Stimulated activated CD8-positive, alpha-beta memory T cell treated with anti-CD3 and anti-CD28 coated beads, Interleukin-12 subunit alpha, Interleukin-12 subunit beta, amount 100 ng/mL, for 24 hours (primary cell): ENCODE results near the gene CAMSAP1.

Experiments
- DNase-seq: peaks from one replicate; pipeline ENCODE4 v3.0.0-alpha.2; 2020; ENCODE audit errors: extremely low read depth

Gene CAMSAP1

DNA sequence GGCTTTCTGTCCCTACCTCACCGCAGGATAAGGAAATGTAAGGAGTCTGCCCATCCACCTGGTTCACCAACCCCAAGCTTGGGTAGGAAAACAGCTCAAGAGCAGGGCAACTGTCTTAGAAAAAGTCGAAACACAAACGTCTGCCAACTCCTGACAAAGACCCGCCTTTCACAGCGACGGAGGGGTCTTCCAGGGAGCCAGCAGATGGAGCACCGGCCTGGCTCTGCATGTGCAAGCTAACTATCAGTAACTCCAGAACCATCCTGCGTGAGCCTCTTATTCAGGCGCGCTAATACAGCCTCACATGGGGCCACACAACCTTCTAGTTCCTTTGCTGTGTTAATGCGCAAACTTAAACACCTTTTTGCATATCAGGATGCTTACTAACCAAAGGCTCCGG is 26.9 kb downstream of the CAMSAP1 start:
- no peak for DNase-seq

GRCh38 chr9:135879619-135880018 is 27.7 kb downstream of the CAMSAP1 start:
- DNase-seq: no peak

DNA sequence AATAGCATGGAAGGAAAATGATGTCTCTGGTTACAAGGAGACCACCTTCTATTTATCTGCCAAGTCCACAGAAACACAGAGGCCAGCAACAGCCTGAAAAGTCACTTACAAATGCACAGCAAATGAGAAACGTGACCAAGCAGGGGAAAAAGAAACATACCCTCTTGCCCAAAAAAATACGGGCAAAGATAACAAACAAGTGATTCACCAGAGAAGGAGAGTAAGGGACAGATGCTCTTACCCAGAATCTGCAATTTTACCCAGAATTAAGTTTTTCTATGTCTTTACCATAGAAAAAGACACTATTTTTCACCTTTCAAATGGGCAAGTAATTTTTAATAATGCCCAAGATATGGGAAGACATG is 28.1 kb downstream of the CAMSAP1 start:
- DNase-seq: no peak

DNA sequence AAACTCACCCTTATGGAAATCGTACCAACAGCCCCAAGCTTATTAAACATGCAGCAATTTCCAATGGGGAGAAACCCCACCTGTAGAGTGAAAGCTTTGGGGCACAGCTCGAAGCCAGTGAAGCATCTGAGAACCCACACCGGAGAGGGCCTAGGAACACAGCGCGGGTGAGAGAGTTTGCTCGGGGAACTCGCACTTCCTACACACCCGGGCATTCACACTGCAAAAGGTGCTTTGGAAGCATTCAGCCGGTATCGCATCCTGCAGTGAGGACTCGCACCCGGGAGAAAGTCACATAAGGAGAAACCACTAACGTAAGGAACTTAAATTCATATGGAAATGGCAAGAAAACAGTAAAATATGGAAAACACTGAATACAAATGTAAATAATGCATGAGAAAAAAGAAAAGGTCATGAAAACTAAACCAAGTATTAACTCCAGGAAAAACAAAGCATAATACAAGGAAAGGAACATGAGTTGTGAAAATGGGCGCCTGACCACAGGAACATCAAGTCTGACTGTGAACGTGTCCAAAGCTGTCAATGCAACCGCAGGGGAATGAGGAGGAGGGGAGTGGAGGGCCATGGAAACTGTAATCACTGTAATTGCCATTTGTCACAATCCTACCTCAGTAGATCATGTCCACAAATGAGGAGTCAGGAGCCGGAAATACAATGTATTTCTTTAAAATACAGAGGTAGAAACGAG is 28.7 kb downstream of the CAMSAP1 start:
- DNase-seq: no peak

GRCh38 chr9:135877791-135878527 is 29.4 kb downstream of the CAMSAP1 start:
- DNase-seq: no peak

DNA sequence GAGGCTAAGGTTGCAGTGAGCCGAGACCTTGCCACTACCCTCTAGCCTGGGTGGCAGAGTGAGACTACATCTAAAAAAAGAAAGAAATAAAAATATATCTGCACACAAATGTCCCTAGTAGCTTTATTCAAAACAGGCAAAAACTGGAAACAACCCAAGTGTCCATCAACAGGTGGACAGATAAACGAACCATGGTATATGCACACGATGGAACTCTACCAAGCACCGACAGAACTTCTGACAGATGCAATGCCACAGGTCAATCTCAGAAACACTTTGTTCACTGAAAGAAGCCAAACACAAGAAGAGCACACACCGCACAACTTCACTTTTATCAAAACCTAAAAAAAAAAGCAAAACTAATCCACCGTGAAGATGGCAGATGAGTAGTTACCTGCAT is 30.4 kb downstream of the CAMSAP1 start:
- no peak for DNase-seq

- no peak for DNase-seq
Observed at GRCh38 chr9:135874859-135875258, 32.5 kb downstream of the CAMSAP1 start.

DNA sequence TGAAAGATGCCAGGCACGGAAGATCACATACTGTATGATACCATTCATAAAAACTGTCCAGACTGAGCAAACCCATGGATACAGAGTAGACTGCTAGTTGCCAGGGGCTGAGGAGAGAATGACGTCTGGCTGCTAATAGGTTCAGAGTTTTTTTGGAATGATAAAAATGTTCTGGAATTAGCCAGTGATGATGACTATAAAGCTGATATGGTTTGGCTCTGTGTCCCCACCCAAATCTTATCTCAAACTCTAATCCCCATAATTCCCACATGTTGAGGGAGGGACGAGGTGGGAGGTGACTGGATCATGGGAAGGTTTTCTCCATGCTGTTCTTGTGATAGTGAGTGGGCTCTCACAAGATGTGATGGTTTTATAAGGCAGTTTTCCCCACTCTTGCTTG is 37.4 kb downstream of the CAMSAP1 start:
- DNase-seq: no peak

- no peak for DNase-seq
Observed at GRCh38 chr9:135865531-135865930, 41.8 kb downstream of the CAMSAP1 start.

GRCh38 chr9:135864447-135865049 is 42.8 kb downstream of the CAMSAP1 start:
- peak; percentile 21 for DNase-seq

- DNase-seq: no peak
Observed at GRCh38 chr9:135862809-135863208, 44.5 kb downstream of the CAMSAP1 start.

DNA sequence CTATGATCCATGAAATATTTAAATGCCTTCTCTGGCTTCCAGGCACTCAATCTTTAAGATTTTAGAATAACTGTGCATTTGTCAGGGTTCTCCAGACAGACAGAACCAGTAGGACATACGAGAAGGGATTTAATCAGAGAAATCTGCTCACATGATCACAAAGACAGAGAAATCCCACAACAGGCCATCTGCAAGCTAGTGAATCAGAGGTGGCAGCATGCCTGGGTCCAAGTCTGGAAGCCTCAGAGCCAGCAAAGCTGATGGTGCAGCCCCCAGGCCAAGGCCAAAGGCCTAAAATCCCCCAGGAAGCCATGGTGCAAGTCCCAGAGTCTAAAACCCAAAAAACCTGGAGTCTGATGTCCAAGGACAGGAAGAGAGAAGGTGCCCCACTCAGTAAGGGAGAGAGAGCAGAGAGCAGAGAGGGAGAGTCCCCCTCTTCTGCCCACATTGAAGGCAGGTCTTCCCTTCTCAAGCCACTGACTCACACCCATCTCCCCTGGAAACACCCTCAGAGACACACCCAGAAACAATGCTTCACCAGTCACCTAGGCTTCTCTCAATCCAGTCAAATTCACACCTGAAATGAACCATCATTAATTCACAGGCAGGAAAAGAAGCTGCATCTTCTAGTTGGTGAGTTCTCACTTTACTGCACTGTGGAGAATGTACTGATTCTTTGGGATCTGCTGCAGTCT is 48.7 kb downstream of the CAMSAP1 start:
- DNase-seq: no peak

DNA sequence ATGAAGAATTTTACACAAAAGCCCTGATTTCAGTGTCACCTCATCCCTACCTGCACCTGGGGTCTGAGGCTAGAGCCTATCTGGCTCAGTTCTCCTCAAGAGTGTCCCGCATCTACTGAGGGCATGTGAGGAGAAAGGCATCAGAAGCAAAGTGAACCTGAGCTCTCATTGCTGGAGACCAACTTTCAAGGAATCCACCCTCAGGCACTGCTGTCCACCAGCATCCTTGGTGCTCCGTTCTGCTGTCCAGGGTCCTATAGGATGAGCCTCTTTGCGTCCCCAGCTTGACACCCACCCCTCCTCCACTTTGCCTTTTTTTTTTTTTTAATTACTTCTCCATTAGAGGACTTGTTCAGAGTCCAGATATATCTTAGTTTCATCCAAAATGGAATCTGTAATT is 49.5 kb downstream of the CAMSAP1 start:
- no peak for DNase-seq

DNA sequence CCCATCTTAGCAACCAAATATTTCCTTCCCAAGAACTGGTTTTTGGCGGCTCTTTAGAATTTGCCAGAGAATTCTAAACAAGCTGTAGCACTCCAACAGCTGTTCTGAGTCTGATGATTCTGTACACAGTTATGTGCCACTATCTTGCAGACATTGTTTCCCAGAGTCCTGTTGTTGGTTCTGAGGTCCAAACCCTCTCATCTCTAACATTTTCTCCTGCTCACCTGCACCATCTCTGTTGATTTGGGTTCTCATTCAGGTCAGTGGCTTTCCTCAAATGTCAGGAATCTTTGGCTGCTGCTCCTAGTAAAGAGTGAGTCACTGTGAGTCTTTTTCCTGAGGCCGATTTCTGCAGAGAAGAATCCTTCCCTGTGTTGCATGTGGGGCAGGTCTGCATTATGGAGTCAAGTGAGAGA is 50.0 kb downstream of the CAMSAP1 start:
- DNase-seq: no peak

DNA sequence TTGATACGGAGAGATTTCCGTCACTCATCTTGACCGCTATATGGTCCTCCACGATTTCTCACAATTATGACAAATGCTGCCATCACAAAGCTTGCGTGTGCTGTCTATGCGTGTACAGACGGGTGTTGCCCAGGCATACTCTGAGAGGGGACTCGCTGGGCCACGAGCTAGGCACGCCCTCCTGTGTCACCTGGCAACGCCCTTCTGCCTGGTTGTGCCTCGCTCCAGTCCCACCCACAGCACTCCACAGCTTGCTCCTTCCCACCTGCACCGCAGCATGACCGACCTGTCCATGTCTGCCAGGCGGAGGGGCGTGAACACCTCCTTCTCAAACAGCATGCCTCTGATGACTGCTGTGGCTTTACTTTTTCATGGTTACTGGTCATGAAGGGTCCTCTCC is 55.6 kb downstream of the CAMSAP1 start:
- no peak for DNase-seq

DNA sequence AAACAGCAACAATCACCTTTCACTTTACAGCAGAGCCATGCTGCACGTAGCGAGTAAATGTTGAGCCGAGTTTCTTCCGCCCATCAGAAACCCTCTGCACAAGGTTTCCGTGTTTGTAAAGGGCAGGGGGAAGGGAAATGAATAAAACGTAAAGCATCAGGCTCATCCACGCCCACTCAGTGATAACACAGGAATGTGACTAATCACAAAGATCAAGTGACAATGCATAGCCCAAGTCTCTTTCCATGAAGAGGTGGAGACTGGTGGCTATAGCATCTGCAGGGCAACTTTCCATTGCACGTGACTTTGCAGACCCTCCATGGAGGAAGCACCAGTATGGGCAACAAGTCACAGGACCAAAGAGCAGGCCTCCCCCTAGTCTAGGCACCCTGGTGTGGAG is 56.6 kb downstream of the CAMSAP1 start:
- DNase-seq: no peak

GRCh38 chr9:135849181-135849580 is 58.2 kb downstream of the CAMSAP1 start:
- no peak for DNase-seq

DNA sequence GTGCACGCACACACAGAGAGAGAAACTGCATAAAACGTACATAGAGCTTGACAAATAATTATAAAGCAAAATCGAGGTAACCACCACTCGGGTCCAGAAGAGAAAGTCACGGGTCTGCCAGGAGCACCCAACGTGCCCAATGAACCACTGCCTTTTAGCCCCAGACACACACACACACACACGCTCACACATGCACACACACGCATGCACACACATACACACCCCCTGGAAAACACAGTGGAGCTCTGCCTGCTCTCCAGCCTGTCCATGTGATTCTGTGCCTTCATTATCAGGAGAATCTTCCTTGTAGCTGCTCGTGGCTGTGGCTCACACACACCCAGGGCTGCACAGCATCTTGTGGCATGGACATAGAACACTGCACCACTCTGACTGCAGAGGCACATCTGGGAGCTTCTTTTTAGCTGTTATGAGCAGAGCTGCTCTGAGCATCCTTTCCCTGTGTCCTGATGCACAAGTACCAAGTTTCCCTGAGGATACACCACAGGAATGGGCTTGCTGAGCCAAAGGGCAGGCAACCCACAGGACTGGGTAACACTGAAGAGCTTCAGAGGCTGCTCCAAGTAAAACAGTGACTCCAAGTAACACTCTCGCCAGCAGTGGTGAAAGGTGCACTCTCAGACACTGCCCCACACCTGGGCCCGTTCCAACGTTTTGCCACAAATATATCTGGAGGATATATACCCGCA is 58.9 kb downstream of the CAMSAP1 start:
- DNase-seq: no peak

GRCh38 chr9:135847833-135848232 is 59.5 kb downstream of the CAMSAP1 start:
- no peak for DNase-seq

DNA sequence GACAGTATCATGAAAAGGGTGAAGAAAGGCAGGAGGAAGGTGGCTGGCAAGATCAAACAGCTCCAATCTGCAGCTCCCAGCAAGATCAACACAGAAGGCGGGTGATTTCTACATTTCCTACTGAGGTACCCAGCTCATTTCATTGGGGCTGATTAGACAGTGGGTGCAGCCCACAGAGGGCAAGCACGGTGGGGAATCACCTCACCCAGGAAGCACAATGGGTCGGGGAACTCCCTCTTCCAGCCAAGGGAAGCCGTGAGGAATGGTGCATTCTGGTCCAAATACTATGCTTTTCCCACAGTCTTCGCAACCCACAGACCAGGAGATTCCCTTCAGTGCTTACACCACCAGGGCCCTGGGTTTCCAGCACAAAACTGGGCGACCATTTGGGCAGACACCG is 66.8 kb downstream of the CAMSAP1 start:
- DNase-seq: no peak

GRCh38 chr9:135840107-135840506 is 67.2 kb downstream of the CAMSAP1 start:
- DNase-seq: no peak

- no peak for DNase-seq
Observed at GRCh38 chr9:135839516-135839915, 67.8 kb downstream of the CAMSAP1 start.
